Brain microvascular endothelial cell (primary cell): ENCODE results near the gene PLEKHG1.

Experiments
- DNase-seq: peaks from one replicate; pipeline ENCODE4 v3.0.0-alpha.2; 2020
- H3K27ac ChIP-seq: fragments of 250-450 bp; sonication (Bioruptor Pico); 2 replicates; pipeline ENCODE4 v1.5.1; 2020; ENCODE audit warnings: mild to moderate bottlenecking, moderate library complexity
- H3K27me3 ChIP-seq: fragments of 250-450 bp; sonication (Bioruptor Pico); replicated peaks from 2 replicates; pipeline ENCODE4 v1.5.1; 2020; ENCODE audit warnings: mild to moderate bottlenecking
- H3K36me3 ChIP-seq: fragments of 250-450 bp; sonication (Bioruptor Pico); replicated peaks from 2 replicates; pipeline ENCODE4 v1.5.1; 2020; ENCODE audit warnings: mild to moderate bottlenecking
- H3K4me3 ChIP-seq: 2 replicates; pipeline ENCODE4 v1.5.1; 2011; ENCODE audit warnings: low read depth, mild to moderate bottlenecking, control low read depth, low read length, moderate library complexity
- in situ Hi-C: cut with HindIII; loops from 2 replicates; pipeline ENCODE4 v1.10.0; 2017; ENCODE audit warnings: low sequenced_read_pairs, low pct_ligation_motif_present
- TF ChIP-seq, protein P1 (sequence below): IDR thresholded peaks from 2 replicates; pipeline ENCODE4 v1.5.1; 2011; ENCODE audit warnings: low read depth, mild to moderate bottlenecking, moderate library complexity, low read length, control low read depth, inconsistent platforms; ENCODE audit errors: missing control alignments

The PLEKHG1 gene

GRCh38 chr6:150565945-150566344 lies 33.7 kb upstream of the PLEKHG1 start:
- H3K27ac ChIP-seq = no peak overlapping the region
- no peaks in the 10 kb centered on the region for H3K27me3 ChIP-seq
- no peak overlapping the region for H3K4me3 ChIP-seq
- H3K36me3 ChIP-seq = no peaks in the 10 kb centered on the region
- TF ChIP-seq, protein P1, sequence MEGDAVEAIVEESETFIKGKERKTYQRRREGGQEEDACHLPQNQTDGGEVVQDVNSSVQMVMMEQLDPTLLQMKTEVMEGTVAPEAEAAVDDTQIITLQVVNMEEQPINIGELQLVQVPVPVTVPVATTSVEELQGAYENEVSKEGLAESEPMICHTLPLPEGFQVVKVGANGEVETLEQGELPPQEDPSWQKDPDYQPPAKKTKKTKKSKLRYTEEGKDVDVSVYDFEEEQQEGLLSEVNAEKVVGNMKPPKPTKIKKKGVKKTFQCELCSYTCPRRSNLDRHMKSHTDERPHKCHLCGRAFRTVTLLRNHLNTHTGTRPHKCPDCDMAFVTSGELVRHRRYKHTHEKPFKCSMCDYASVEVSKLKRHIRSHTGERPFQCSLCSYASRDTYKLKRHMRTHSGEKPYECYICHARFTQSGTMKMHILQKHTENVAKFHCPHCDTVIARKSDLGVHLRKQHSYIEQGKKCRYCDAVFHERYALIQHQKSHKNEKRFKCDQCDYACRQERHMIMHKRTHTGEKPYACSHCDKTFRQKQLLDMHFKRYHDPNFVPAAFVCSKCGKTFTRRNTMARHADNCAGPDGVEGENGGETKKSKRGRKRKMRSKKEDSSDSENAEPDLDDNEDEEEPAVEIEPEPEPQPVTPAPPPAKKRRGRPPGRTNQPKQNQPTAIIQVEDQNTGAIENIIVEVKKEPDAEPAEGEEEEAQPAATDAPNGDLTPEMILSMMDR = no peak
- in situ Hi-C loops = no loop called here
- DNase-seq = no peak

- Histone ChIP-seq H3K27me3 (no peaks in the 10 kb centered on the region), H3K36me3 (no peaks in the 10 kb centered on the region), H3K4me3 (no peak overlapping the region), H3K27ac (no peak overlapping the region)
- TF ChIP-seq, protein P1 = no peak
- in situ Hi-C loops = no loop called here
- DNase-seq = no peak
These were observed 33.2 kb upstream of the PLEKHG1 start for GRCh38 chr6:150566486-150566885.

GRCh38 chr6:150567380-150567779 lies 32.3 kb upstream of the PLEKHG1 start:
- DNase-seq = no peak
- Histone ChIP-seq H3K36me3 (no peaks in the 10 kb centered on the region), H3K27me3 (no peaks in the 10 kb centered on the region), H3K27ac (no peak overlapping the region), H3K4me3 (no peak overlapping the region)
- TF ChIP-seq, protein P1 = no peak
- in situ Hi-C loops = no loop called here

- no peaks in the 10 kb centered on the region for H3K27me3 ChIP-seq
- H3K4me3 ChIP-seq = no peak overlapping the region
- H3K27ac ChIP-seq = no peak overlapping the region
- TF ChIP-seq, protein P1 = no peak
- no peaks in the 10 kb centered on the region for H3K36me3 ChIP-seq
- in situ Hi-C loops = no loop called here
- no peak for DNase-seq
These were observed 31.8 kb upstream of the PLEKHG1 start for GRCh38 chr6:150567823-150568383.

DNA sequence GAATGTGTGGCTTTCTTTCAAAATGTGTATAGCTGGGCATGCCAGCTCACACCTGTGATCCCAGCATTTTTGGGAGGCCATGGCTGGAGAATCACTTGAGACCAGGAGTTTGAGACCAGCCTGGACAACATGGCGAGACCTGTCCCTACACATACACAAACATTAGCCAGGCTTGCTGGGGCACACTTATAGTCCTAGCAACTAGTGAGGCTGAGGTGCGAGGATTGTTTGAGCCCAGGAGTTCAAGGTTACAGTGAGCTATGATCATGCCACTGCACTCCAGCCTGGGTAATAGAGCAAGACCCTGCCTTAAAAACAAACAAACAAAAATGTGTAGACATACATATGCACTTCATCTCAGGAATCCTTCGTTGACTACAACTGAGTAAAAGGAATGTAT lies 31.1 kb upstream of the PLEKHG1 start:
- TF ChIP-seq, protein P1 = no peak
- no peak overlapping the region for H3K27ac ChIP-seq
- in situ Hi-C loops = no loop called here
- H3K36me3 ChIP-seq = no peaks in the 10 kb centered on the region
- no peak for DNase-seq
- H3K4me3 ChIP-seq = no peak overlapping the region
- no peaks in the 10 kb centered on the region for H3K27me3 ChIP-seq

DNA sequence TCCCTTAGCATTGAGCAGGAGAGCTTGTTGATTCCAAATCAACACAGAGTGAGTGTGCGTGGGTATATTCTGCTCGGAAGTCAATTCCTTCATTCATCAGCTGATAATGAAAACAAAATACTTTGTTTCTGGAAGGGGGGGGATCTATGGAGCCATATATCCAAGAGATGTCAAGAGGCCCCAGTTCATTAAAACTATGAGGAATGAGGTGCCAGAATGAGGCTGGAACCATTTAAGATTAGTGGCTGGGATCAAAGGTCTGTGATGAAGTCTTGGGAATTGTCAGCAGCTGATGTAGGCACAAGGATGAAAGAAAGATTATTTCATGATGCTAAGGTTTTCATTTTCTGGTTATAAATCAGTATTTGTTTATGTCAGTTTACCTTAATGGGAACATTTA lies 30.5 kb upstream of the PLEKHG1 start:
- H3K4me3 ChIP-seq = no peak overlapping the region
- DNase-seq = no peak
- H3K36me3 ChIP-seq = no peaks in the 10 kb centered on the region
- TF ChIP-seq, protein P1 = no peak
- in situ Hi-C loops = no loop called here
- no peak overlapping the region for H3K27ac ChIP-seq
- H3K27me3 ChIP-seq = no peaks in the 10 kb centered on the region
